Lung (tissue), 12 donors: ENCODE measurements around the gene SCNN1G. TPM values are rescaled to one million over a fixed set of nuclear protein-coding genes. Genes with fewer than 3 reads are reported as not detected.

Experiments used
- ATAC-seq: fragments of 200-7000 bp; cut with Tn5 transposase; one replicate; pipeline ENCODE4 v1.9.1; 2020; ENCODE audit warnings: moderate number of reproducible peaks; ENCODE audit not compliant: insufficient read depth, low FRiP score
- DNase-seq, 3 donors: peaks; one replicate each; pipeline ENCODE4 v3.0.0-alpha.2; 2013 to 2017
- H3K27ac ChIP-seq, 2 donors: one replicate each; pipeline ENCODE4 v1.5.1; 2013; ENCODE audit warnings: mild to moderate bottlenecking in 2 of 2, moderate library complexity in 2 of 2, control low read depth in 1 of 2, inconsistent platforms in 1 of 2, low read depth in 1 of 2, low read length in 1 of 2
- H3K27me3 ChIP-seq, 3 donors: one replicate each; pipeline ENCODE4 v1.5.1; 2013; ENCODE audit warnings: low read length in 2 of 3; ENCODE audit not compliant: control insufficient read depth in 3 of 3, insufficient read depth in 3 of 3
- H3K36me3 ChIP-seq, 4 donors: one replicate each; pipeline ENCODE4 v1.5.1; 2013; ENCODE audit warnings: low read length in 4 of 4, mild to moderate bottlenecking in 1 of 4, moderate library complexity in 1 of 4; ENCODE audit not compliant: control insufficient read depth in 4 of 4, insufficient read depth in 4 of 4
- H3K4me1 ChIP-seq, 5 donors: one replicate each; pipeline ENCODE4 v1.5.1; 2013; ENCODE audit warnings: low read length in 5 of 5, mild to moderate bottlenecking in 2 of 5, moderate library complexity in 1 of 5; ENCODE audit not compliant: control insufficient read depth in 5 of 5, insufficient read depth in 5 of 5
- H3K4me3 ChIP-seq: one replicate; pipeline ENCODE4 v1.5.1; 2013; ENCODE audit warnings: mild to moderate bottlenecking, control low read depth, moderate library complexity
- H3K9ac ChIP-seq, 2 donors: one replicate each; pipeline ENCODE4 v1.5.1; 2013; ENCODE audit warnings: low read length in 2 of 2, control low read depth in 1 of 2; ENCODE audit not compliant: insufficient read depth in 1 of 2
- H3K9me3 ChIP-seq, 4 donors: one replicate each; pipeline ENCODE4 v1.5.1; 2013; ENCODE audit warnings: low read length in 3 of 4, mild to moderate bottlenecking in 1 of 4, moderate library complexity in 1 of 4; ENCODE audit not compliant: control insufficient read depth in 4 of 4, insufficient read depth in 3 of 4
- WGBS, 2 donors: extraction: QIAGEN DNeasy Blood & Tissue Kit; methylation state at CpG; one replicate each; pipeline ENCODE4 v1.1.7; 2013; 5-methylcytosine and 5-hydroxymethylcytosine counted together
- polyA plus RNA-seq, 2 donors: library from polyadenylated mRNA; stranded (reverse); fragments of 200-250 nt; gene quantifications; one replicate each; pipeline ENCODE4 v1.2.1, GENCODE V29; 2013
- total RNA-seq, 2 donors: library from RNA; depleted of rRNA in 1 of 2; stranded (reverse); fragments of >200 nt in 1 of 2; gene quantifications; one replicate each; pipeline ENCODE4 v1.2.1, GENCODE V29; 2014 to 2021
- TF ChIP-seq, protein P1 (sequence below): IDR thresholded peaks from 2 replicates; pipeline ENCODE4 v1.5.1; 2012; ENCODE audit warnings: mild to moderate bottlenecking; ENCODE audit errors: control extremely low read depth, extremely low read depth
- donor health status: control.
- donor health status: control.
- donor health status: Bipolar disorder and iron deficiency.
- donor health status: healthy.
- donor health status: DM: yes; HTN: yes; CAD: no.

Gene SCNN1G
- total and polyA plus RNA-seq, 4 donors, result 7.3 to 16.8 (median 11.3) TPM

DNA sequence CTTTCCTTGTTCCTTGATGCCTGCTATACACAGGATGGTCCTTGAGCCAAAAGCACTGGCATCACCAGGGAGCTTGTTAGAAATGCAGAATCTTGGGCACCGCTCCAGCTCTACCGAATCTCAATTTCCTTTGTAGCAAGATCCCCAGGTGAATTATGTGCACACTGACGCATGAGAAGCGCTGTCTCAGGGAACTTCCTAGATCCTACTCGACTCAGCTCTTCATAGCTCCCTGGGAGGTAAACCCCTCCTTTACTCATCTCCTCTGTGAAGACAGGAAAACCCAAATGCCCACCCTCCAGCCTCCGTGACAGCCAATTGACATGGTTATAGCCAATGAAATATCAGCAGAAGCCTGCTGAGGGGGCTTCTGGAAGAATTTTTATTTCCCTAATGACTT, 37.4 kb upstream of the SCNN1G start:
- H3K27ac ChIP-seq, result peak overlapping the region; percentile 29 to 62
- TF ChIP-seq, protein P1, sequence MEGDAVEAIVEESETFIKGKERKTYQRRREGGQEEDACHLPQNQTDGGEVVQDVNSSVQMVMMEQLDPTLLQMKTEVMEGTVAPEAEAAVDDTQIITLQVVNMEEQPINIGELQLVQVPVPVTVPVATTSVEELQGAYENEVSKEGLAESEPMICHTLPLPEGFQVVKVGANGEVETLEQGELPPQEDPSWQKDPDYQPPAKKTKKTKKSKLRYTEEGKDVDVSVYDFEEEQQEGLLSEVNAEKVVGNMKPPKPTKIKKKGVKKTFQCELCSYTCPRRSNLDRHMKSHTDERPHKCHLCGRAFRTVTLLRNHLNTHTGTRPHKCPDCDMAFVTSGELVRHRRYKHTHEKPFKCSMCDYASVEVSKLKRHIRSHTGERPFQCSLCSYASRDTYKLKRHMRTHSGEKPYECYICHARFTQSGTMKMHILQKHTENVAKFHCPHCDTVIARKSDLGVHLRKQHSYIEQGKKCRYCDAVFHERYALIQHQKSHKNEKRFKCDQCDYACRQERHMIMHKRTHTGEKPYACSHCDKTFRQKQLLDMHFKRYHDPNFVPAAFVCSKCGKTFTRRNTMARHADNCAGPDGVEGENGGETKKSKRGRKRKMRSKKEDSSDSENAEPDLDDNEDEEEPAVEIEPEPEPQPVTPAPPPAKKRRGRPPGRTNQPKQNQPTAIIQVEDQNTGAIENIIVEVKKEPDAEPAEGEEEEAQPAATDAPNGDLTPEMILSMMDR, result no peak
- no peak overlapping the region for H3K4me3 ChIP-seq
- H3K4me1 ChIP-seq, result peaks cover 4 to 41% (median 10%) of the 10 kb centered on the region in 5 donors
- H3K9me3 ChIP-seq, result no peaks in the 10 kb centered on the region
- WGBS, 2 donors, result 56 to 64% methylated on average over 6 of the region's 6 CpGs
- H3K9ac ChIP-seq, result no peak overlapping the region
- ATAC-seq (no peak), DNase-seq (no peak)
- no peaks in the 10 kb centered on the region for H3K27me3 ChIP-seq
- no peaks in the 10 kb centered on the region for H3K36me3 ChIP-seq

DNA sequence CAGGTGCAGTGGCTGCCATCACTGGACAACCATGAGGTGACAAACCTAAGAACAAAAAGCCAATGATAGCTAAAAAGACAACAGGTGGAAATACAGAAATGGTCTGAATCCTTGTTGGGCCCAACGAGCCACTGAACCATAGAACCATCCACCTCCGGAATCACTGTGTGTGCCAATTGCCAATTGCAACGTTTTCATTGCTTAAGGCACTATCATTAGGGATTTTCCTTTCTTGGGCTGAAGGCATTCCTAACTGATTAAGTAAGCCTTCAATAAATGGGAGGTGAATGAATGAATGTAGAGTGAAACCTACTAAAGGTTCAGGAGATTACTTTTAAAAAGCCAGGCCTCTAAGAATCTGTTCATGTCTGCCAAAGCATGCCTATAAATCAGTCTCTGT, 36.9 kb upstream of the SCNN1G start:
- no peak for ATAC-seq
- H3K9me3 ChIP-seq, result no peaks in the 10 kb centered on the region

DNA sequence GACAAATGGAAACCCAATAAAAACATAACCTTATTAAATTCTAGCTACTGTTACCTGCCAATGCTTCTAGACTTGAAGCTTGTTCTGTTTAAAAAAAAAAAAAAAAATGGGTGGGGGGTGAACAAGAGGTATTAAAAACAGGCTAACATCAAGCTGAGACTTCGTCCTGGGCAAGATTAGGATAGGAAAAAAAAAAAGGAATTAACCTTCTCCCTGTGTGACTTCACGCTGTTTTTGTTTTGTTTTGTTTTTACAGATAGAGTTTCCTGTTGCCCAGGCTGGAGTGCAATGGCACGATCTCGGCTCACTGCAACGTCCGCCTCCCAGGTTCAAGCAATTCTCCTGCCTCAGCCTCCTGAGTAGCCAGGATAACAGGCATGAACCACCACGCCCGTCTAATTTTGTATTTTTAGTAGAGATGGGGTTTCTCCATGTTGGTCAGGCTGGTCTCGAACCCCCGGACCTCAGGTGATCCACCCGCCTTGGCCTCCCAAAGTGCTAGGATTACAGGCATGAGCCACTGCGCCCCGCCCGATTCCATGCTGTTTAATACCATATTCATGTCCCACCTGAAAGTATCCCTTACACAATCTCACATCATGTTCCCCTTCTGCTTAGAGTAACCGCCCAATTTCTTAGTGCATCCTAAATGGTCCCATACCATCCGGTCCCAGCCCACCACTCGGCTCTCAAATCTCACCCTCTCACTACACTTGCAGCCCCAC, 35.5 kb upstream of the SCNN1G start:
- ATAC-seq, result no peak
- 72 to 84% methylated on average over 17 of the region's 17 CpGs for WGBS, 2 donors

More for the DNA sequence above, 36.9 kb upstream of the SCNN1G start:
- TF ChIP-seq, protein P1, result no peak
- Histone ChIP-seq H3K9ac (no peak overlapping the region), H3K4me3 (no peak overlapping the region), H3K4me1 (peaks cover 4 to 37% (median 10%) of the 10 kb centered on the region in 5 donors), H3K36me3 (no peaks in the 10 kb centered on the region), H3K27me3 (no peaks in the 10 kb centered on the region), H3K27ac (peak overlapping the region; percentile 29 to 62)
- WGBS, 2 donors, result 45 to 60% methylated on average over 3 of the region's 3 CpGs
- DNase-seq, result no peak

More for the DNA sequence above, 35.5 kb upstream of the SCNN1G start:
- Histone ChIP-seq H3K27me3 (no peaks in the 10 kb centered on the region), H3K36me3 (no peaks in the 10 kb centered on the region), H3K4me1 (peaks cover 4 to 29% (median 10%) of the 10 kb centered on the region in 5 donors), H3K27ac (peak overlapping the region; percentile 1 to 17), H3K4me3 (peak overlapping the region; percentile 1), H3K9ac (no peak overlapping the region), H3K9me3 (no peaks in the 10 kb centered on the region)
- no peak for DNase-seq
- TF ChIP-seq, protein P1, result no peak
